CD4-positive, alpha-beta T cell treated with Interleukin-1 beta for 1 hour (primary cell): ENCODE measurements around the gene TP53AIP1.

Experiments
- DNase-seq, 2 donors: peaks; one replicate each; pipeline ENCODE4 v3.0.0-alpha.2; 2020 to 2022

Gene TP53AIP1

GRCh38 chr11:128942272-128942612 is 429 bp downstream of the TP53AIP1 start:
- DNase-seq: no peak

- DNase-seq: no peak
Measured at GRCh38 chr11:128941573-128942271, 949 bp downstream of the TP53AIP1 start.

GRCh38 chr11:128941110-128941509 is 1.6 kb downstream of the TP53AIP1 start:
- no peak for DNase-seq

- DNase-seq: no peak
Measured at GRCh38 chr11:128940603-128941002, 2.1 kb downstream of the TP53AIP1 start.

GRCh38 chr11:128940156-128940555 is 2.5 kb downstream of the TP53AIP1 start:
- no peak for DNase-seq

- no peak for DNase-seq
Measured at GRCh38 chr11:128939591-128939990, 3.1 kb downstream of the TP53AIP1 start.

GRCh38 chr11:128938156-128938885 is 4.3 kb downstream of the TP53AIP1 start:
- no peak for DNase-seq

GRCh38 chr11:128937480-128937879 is 5.2 kb downstream of the TP53AIP1 start:
- no peak for DNase-seq

GRCh38 chr11:128936606-128937251 is 5.9 kb downstream of the TP53AIP1 start:
- no peak for DNase-seq

- no peak for DNase-seq
Measured at GRCh38 chr11:128934926-128935325, 7.7 kb downstream of the TP53AIP1 start.

- no peak for DNase-seq
Measured at GRCh38 chr11:128934351-128934750, 8.3 kb downstream of the TP53AIP1 start.

- DNase-seq: no peak
Measured at GRCh38 chr11:128933481-128934178, 9.0 kb downstream of the TP53AIP1 start.

GRCh38 chr11:128931668-128932067 is 11.0 kb downstream of the TP53AIP1 start:
- DNase-seq: no peak

- DNase-seq: no peak
Measured at GRCh38 chr11:128931066-128931465, 11.6 kb downstream of the TP53AIP1 start.

- no peak for DNase-seq
Measured at GRCh38 chr11:128929991-128930390, 12.7 kb downstream of the TP53AIP1 start.

- DNase-seq: no peak
Measured at GRCh38 chr11:128929468-128929867, 13.2 kb downstream of the TP53AIP1 start.

GRCh38 chr11:128928400-128928799 is 14.3 kb downstream of the TP53AIP1 start:
- peak; percentile 16 to 23 for DNase-seq

- no peak for DNase-seq
Measured at GRCh38 chr11:128927683-128928336, 14.9 kb downstream of the TP53AIP1 start.

GRCh38 chr11:128927108-128927461 is 15.6 kb downstream of the TP53AIP1 start:
- DNase-seq: no peak

GRCh38 chr11:128926437-128927107 is 16.1 kb downstream of the TP53AIP1 start:
- no peak for DNase-seq

GRCh38 chr11:128926000-128926399 is 16.7 kb downstream of the TP53AIP1 start:
- DNase-seq: no peak

- DNase-seq: no peak
Measured at GRCh38 chr11:128925250-128925600, 17.4 kb downstream of the TP53AIP1 start.
